ENCODE results near the gene SORCS1.

GRCh38 chr10:107010531-107010930 is 154.0 kb downstream of the SORCS1 start:
- no peak for TF ChIP-seq EZH2 (IDR thresholded peaks at IDR 0.05; ENCODE audit: borderline replicate concordance)
- TF ChIP-seq, protein P1, sequence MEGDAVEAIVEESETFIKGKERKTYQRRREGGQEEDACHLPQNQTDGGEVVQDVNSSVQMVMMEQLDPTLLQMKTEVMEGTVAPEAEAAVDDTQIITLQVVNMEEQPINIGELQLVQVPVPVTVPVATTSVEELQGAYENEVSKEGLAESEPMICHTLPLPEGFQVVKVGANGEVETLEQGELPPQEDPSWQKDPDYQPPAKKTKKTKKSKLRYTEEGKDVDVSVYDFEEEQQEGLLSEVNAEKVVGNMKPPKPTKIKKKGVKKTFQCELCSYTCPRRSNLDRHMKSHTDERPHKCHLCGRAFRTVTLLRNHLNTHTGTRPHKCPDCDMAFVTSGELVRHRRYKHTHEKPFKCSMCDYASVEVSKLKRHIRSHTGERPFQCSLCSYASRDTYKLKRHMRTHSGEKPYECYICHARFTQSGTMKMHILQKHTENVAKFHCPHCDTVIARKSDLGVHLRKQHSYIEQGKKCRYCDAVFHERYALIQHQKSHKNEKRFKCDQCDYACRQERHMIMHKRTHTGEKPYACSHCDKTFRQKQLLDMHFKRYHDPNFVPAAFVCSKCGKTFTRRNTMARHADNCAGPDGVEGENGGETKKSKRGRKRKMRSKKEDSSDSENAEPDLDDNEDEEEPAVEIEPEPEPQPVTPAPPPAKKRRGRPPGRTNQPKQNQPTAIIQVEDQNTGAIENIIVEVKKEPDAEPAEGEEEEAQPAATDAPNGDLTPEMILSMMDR (IDR thresholded peaks at IDR 0.05; ENCODE audit: poor library complexity), result no peak
- TF ChIP-seq EZH2phosphoT487 (IDR thresholded peaks at IDR 0.05; ENCODE audit: low read depth, severe bottlenecking, unreplicated experiment), result no peak
